K562 (cell line): ENCODE measurements around the gene BTLA. TPM values are rescaled to one million over a fixed set of nuclear protein-coding genes. Genes with fewer than 3 reads are reported as not detected.
"Not testable (repeated sequence)": the region's sequence is repeated elsewhere in the genome, so short reads cannot be mapped to it uniquely, and the experiment has no call there.

Experiments
- ATAC-seq: fragments of 200-7000 bp; cut with Tn5 transposase; 3 replicates; pipeline ENCODE4 v1.9.1; 2020; ENCODE audit warnings: moderate library complexity
- BruUV-seq: library from RNA; stranded (reverse); fragments of 400-500 nt; replicated peaks from 2 replicates; lab custom pipeline; 2021; lab: Mats Ljungman, UMichigan
- CTCF ChIA-PET: fragments of 300-600 bp; formaldehyde crosslinking; extraction: SDS; loops from one replicate; lab custom pipeline; 2021; ENCODE audit warnings: low intra/inter-chr PET ratio; lab: Yijun Ruan, JAX
- POLR2A ChIA-PET: fragments of 300-600, 350-650 bp; sonication (Branson Sonifier 250); formaldehyde crosslinking; extraction: SDS; loops from one replicate; lab custom pipeline; 2021; ENCODE audit warnings: antibody characterized with exemption, inconsistent platforms; lab: Yijun Ruan, JAX
- DNase-seq, 4 experiments: peaks; one replicate each; pipeline versions ENCODE4 v3.0.0 to v3.0.0-alpha.2; 2011 to 2018; ENCODE audit warnings: low spot score in 3 of 4, mixed read lengths in 3 of 4; ENCODE audit errors: extremely low read depth in 1 of 4
- FAIRE-seq: peaks from 2 replicates; lab custom pipeline; 2011; peaks lifted over from hg19 to GRCh38; lab: Jason Lieb, UNC
- H2AFZ ChIP-seq: 2 replicates; pipeline ENCODE4 v1.6.0; 2011; ENCODE audit warnings: low read depth, low read length, control low read depth, inconsistent platforms
- H3K27ac ChIP-seq: fragments of 200-600 bp; 3 replicates; pipeline ENCODE4 v1.8.0; 2011; ENCODE audit warnings: low read depth, mild to moderate bottlenecking, control low read depth, inconsistent platforms, low read length, moderate library complexity, mixed read lengths; ENCODE audit errors: extremely low read depth
- H3K27me3 ChIP-seq, 2 experiments: fragments of 300-600 bp in 1 of 2; 2 replicates in 1 of 2; 3 replicates in 1 of 2; pipeline versions ENCODE4 v1.6.0 to v1.8.0; 2011; ENCODE audit warnings: inconsistent platforms in 2 of 2, low read length in 2 of 2, mild to moderate bottlenecking in 1 of 2, mixed read lengths in 1 of 2, moderate library complexity in 1 of 2; ENCODE audit not compliant: control insufficient read depth in 2 of 2, insufficient read depth in 2 of 2
- H3K36me3 ChIP-seq: fragments of 300-600 bp; 3 replicates; pipeline ENCODE4 v1.8.0; 2011; ENCODE audit warnings: mild to moderate bottlenecking, low read length, inconsistent platforms; ENCODE audit not compliant: control insufficient read depth, insufficient read depth
- H3K4me1 ChIP-seq, 2 experiments: fragments of 200-600 bp in 1 of 2; replicated peaks in 1 of 2; 2 replicates in 1 of 2; 3 replicates in 1 of 2; pipeline versions ENCODE4 v1.5.1 to v1.8.0; 2011; ENCODE audit warnings: inconsistent platforms in 2 of 2, low read length in 2 of 2, mild to moderate bottlenecking in 1 of 2, mixed read lengths in 1 of 2, moderate library complexity in 1 of 2; ENCODE audit not compliant: control insufficient read depth in 2 of 2, insufficient read depth in 2 of 2
- H3K4me2 ChIP-seq: 2 replicates; pipeline ENCODE4 v1.6.1; 2011; ENCODE audit warnings: low read length, control low read depth, inconsistent platforms, mixed read lengths; ENCODE audit not compliant: insufficient read depth
- H3K4me3 ChIP-seq: fragments of 200-600 bp; sonication (generic), shearing (Covaris generic); 2 replicates; pipeline ENCODE4 v1.5.1; 2016; ENCODE audit warnings: control low read depth, inconsistent platforms
- H3K79me2 ChIP-seq: fragments of 200-600 bp; 3 replicates; pipeline ENCODE4 v1.8.0; 2011; ENCODE audit warnings: low read length, inconsistent platforms; ENCODE audit not compliant: control insufficient read depth, insufficient read depth
- H3K9ac ChIP-seq, 2 experiments: 2 replicates each; pipeline versions ENCODE4 v1.6.0 to v1.6.1; 2011; ENCODE audit warnings: low read depth in 2 of 2, low read length in 2 of 2, control low read depth in 1 of 2, inconsistent platforms in 1 of 2, mild to moderate bottlenecking in 1 of 2, mixed read lengths in 1 of 2; ENCODE audit not compliant: insufficient read depth in 1 of 2
- H3K9me1 ChIP-seq: one replicate; pipeline ENCODE4 v1.6.0; 2011; ENCODE audit warnings: inconsistent platforms, mild to moderate bottlenecking, low read length, moderate library complexity; ENCODE audit not compliant: control insufficient read depth, insufficient read depth
- H3K9me3 ChIP-seq: replicated peaks from 2 replicates; pipeline ENCODE4 v1.5.1; 2011; ENCODE audit warnings: low read depth, low read length, inconsistent platforms; ENCODE audit not compliant: control insufficient read depth, insufficient read depth
- H4K20me1 ChIP-seq: replicated peaks from 2 replicates; pipeline ENCODE4 v1.6.1; 2011; ENCODE audit warnings: low read length, inconsistent platforms, mixed read lengths; ENCODE audit not compliant: control insufficient read depth, insufficient read depth
- BRCA1 ChIP-seq, 2 experiments: fragments of 450-650 bp in 1 of 2; sonication (generic) in 1 of 2; formaldehyde crosslinking in 1 of 2; IDR thresholded peaks; 2 replicates each; pipeline versions ENCODE4 v1.5.0 to v1.6.1; 2017 to 2020; ENCODE audit warnings: mild to moderate bottlenecking in 1 of 2, missing genetic modification reagents in 1 of 2
- GABPB2 ChIP-seq: fragments of 250-450 bp; sonication (Bioruptor Pico); conservative IDR thresholded peaks from 2 replicates; pipeline ENCODE4 v1.5.1; 2021; ENCODE audit warnings: mild to moderate bottlenecking
- MEIS2 ChIP-seq: fragments of 450-650 bp; IDR thresholded peaks from 2 replicates; pipeline ENCODE4 v1.6.1; 2014; ENCODE audit warnings: mild to moderate bottlenecking; ENCODE audit not compliant: partially characterized antibody
- SMC3 ChIP-seq: conservative IDR thresholded peaks from 2 replicates; pipeline ENCODE4 v1.6.1; 2011; ENCODE audit warnings: low read depth, low read length, improper control_type of control experiment; ENCODE audit not compliant: insufficient read depth
- TEAD2 ChIP-seq: fragments of 450-650 bp; IDR thresholded peaks from 2 replicates; pipeline ENCODE4 v1.6.1; 2016; ENCODE audit warnings: missing genetic modification characterization, control low read depth, missing compliant biosample characterization
- ZFX ChIP-seq: sonication (generic); formaldehyde crosslinking; IDR thresholded peaks from 2 replicates; pipeline ENCODE4 v1.8.0; 2022; ENCODE audit warnings: mild to moderate bottlenecking, missing genetic modification reagents, moderate library complexity
- ZNF347 ChIP-seq: fragments of 450-650 bp; formaldehyde crosslinking; IDR thresholded peaks from 2 replicates; pipeline ENCODE4 v1.4.0; 2020; ENCODE audit warnings: low read depth, mild to moderate bottlenecking, moderate library complexity
- ZNF561 ChIP-seq: fragments of 450-650 bp; formaldehyde crosslinking; conservative IDR thresholded peaks from 2 replicates; pipeline ENCODE4 v1.4.0; 2020; ENCODE audit warnings: mild to moderate bottlenecking, moderate library complexity
- WGBS: fragments of 100-300 bp; shearing (Covaris generic); methylation state at CpG from one replicate; pipeline ENCODE4 v1.1.6; 2016; ENCODE audit warnings: low coverage, mixed read lengths; ENCODE audit not compliant: insufficient coverage; ENCODE audit errors: missing lambda C conversion rate; 5-methylcytosine and 5-hydroxymethylcytosine counted together
- in situ Hi-C: fragments of 300-500 bp; cut with MboI; formaldehyde crosslinking; loops from 4 replicates; pipeline ENCODE4 v1.15.0; 2018; ENCODE audit warnings: inconsistent platforms, mixed read lengths
- intact Hi-C: fragments of 100-400 bp; cut with micrococcal nuclease; formaldehyde crosslinking; loops from 2 replicates; pipeline ENCODE4 v1.14.2; 2022
- polyA plus RNA-seq, 8 experiments: library from polyadenylated mRNA; depleted of rRNA in 4 of 8; stranded (reverse) in 5 of 8; unstranded in 3 of 8; fragments of >200 nt; fragmentation: Nextera tagmentation in 2 of 8; fragmentation: Illumina TruSeq in 1 of 8; extraction: Ambion mirVana in 2 of 8; extraction: Trizol in 1 of 8; gene quantifications; 2 replicates each; pipeline versions ENCODE4 v1.2.1 to v1.2.3, GENCODE V29; 2011 to 2014; ENCODE audit warnings: inconsistent platforms in 1 of 8, missing spikeins in 1 of 8
- total RNA-seq, 7 experiments: library from RNA; depleted of rRNA in 6 of 7; stranded (reverse); fragments of >200 nt in 6 of 7; fragmentation: Illumina TruSeq in 2 of 7; extraction: Trizol in 2 of 7; gene quantifications; 2 replicates each; pipeline versions ENCODE4 v1.2.1 to v1.2.3, GENCODE V29; 2011 to 2021; ENCODE audit warnings: low replicate concordance in 1 of 7

Gene BTLA
- total and polyA plus RNA-seq, 9 of the 15 experiments (the other 6 are each of a cell fraction or from before 2014, with no cell fraction given): 0.22 TPM; not detected in 8

GRCh38 chr3:112496366-112497067 lies 2.8 kb downstream of the BTLA start:
- Histone ChIP-seq H4K20me1 (no peaks in the 10 kb centered on the region), H3K79me2 (no peaks in the 10 kb centered on the region), H3K27me3 (no peaks in the 10 kb centered on the region), H3K4me2 (no peak overlapping the region), H3K4me1 (no peaks in the 10 kb centered on the region), H3K27ac (no peak overlapping the region), H2AFZ (no peak overlapping the region), H3K4me3 (no peak overlapping the region), H3K36me3 (no peaks in the 10 kb centered on the region), H3K9ac (no peak overlapping the region), H3K9me3 (no peaks in the 10 kb centered on the region), H3K9me1 (no peaks in the 10 kb centered on the region)
- in situ Hi-C loops (no loop called here), intact Hi-C loops (no loop called here)
- POLR2A ChIA-PET: no interaction called here
- BruUV-seq: no TSS peak
- FAIRE-seq (no peak), ATAC-seq (no peak), DNase-seq (no peak)
- WGBS: 0% methylated on average over 5 of the region's 5 CpGs
- CTCF ChIA-PET: no interaction called here
- TF ChIP-seq SMC3: no peak
- no peak for TF ChIP-seq TEAD2 (tag)
- TF ChIP-seq BRCA1 (IDR thresholded peaks at IDR 0.05): no peak
- TF ChIP-seq BRCA1 (CRISPR knock-in tag; IDR thresholded peaks at IDR 0.05): no peak
- TF ChIP-seq ZNF561 (CRISPR knock-in tag): no peak
- TF ChIP-seq MEIS2: no peak
- TF ChIP-seq ZNF347 (CRISPR knock-in tag): no peak
- no peak for TF ChIP-seq ZFX (CRISPR knock-in tag)
- no peak for TF ChIP-seq GABPB2

- in situ Hi-C loops, H3K36me3 ChIP-seq, H2AFZ ChIP-seq, CTCF ChIA-PET, H3K4me2 ChIP-seq, H3K4me1 ChIP-seq, FAIRE-seq, H3K27ac ChIP-seq, H4K20me1 ChIP-seq, BruUV-seq, DNase-seq, intact Hi-C loops, H3K9me3 ChIP-seq, H3K4me3 ChIP-seq, H3K9ac ChIP-seq, H3K9me1 ChIP-seq, H3K79me2 ChIP-seq, ATAC-seq, H3K27me3 ChIP-seq, POLR2A ChIA-PET: not testable (repeated sequence)
- 0% methylated on average over 3 of the region's 3 CpGs for WGBS
Observed at GRCh38 chr3:112494448-112494767, 4.9 kb downstream of the BTLA start.
